HFFc6 (cell line): ENCODE measurements around the gene XPA. TPM values are rescaled to one million over a fixed set of nuclear protein-coding genes. Genes with fewer than 3 reads are reported as not detected.
A peak's percentile ranks its signal among the peaks of the same experiment; 100 is the strongest.

Experiments
- DNase-seq: peaks from one replicate; pipeline ENCODE4 v3.0.0-alpha.2; 2018
- H3K27ac Mint-ChIP-seq: 2 replicates; pipeline ENCODE4 v1.8.0; 2020; ENCODE audit warnings: mild to moderate bottlenecking, mixed read lengths
- H3K27me3 Mint-ChIP-seq: 2 replicates; pipeline ENCODE4 v1.8.0; 2021; ENCODE audit warnings: mild to moderate bottlenecking, moderate library complexity, mixed read lengths; ENCODE audit not compliant: insufficient read depth
- H3K36me3 Mint-ChIP-seq: 2 replicates; pipeline ENCODE4 v1.8.0; 2021; ENCODE audit warnings: low read depth, mixed read lengths
- H3K4me1 Mint-ChIP-seq: 2 replicates; pipeline ENCODE4 v1.8.0; 2020; ENCODE audit warnings: low read depth, mixed read lengths
- H3K4me3 Mint-ChIP-seq: 2 replicates; pipeline ENCODE4 v1.8.0; 2020; ENCODE audit warnings: mild to moderate bottlenecking, moderate library complexity, mixed read lengths
- H3K9me3 Mint-ChIP-seq: 2 replicates; pipeline ENCODE4 v1.8.0; 2020; ENCODE audit warnings: mild to moderate bottlenecking, mixed read lengths
- total RNA-seq, 6 experiments: library from RNA; stranded (reverse); fragmentation: NEBNext Ultra II Directional; extraction: Animal tissue kit (Norgen Biotek cat#: 25700); gene quantifications; 2 replicates in 1 of 6; 3 replicates in 5 of 6; pipeline ENCODE4 v1.2.3, GENCODE V29; 2021
- TF ChIP-seq, protein P1 (sequence below): fragments of 200-600 bp; sonication (generic); IDR thresholded peaks from 2 replicates; pipeline ENCODE4 v1.5.0; 2021; ENCODE audit warnings: antibody characterized with exemption, mild to moderate bottlenecking

The XPA gene
- total RNA-seq, 6 experiments from 2014 or later: 6.5 to 10.7 (median 9.6) TPM

DNA sequence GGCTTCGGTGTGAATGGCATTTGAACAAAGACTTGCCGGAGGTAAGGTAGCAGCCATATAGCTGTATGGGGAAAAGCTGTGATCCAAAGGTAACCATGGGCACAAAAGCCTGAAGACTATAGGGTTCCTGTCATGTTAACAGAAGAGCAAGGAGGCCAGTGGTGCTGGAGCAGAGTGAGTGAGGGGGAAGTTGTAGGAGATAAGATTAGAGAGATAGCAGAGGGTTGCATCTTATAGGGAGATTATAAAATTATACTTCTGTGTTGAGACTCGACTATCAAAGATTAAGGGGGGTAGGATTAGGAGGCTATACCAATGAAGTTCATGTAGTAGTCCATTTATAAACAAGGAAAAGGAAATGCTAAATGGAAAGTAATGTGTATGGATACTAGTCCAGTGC, 60.2 kb downstream of the XPA start:
- Mint-ChIP-seq H3K4me3 (no peak overlapping the region), H3K9me3 (no peaks in the 10 kb centered on the region), H3K27ac (peak overlapping the region; percentile 9; the same call in 1 of the 2 replicates), H3K36me3 (peaks cover 11% of the 10 kb centered on the region), H3K27me3 (peaks cover 2% of the 10 kb centered on the region), H3K4me1 (peaks cover 48% of the 10 kb centered on the region)
- TF ChIP-seq, protein P1, sequence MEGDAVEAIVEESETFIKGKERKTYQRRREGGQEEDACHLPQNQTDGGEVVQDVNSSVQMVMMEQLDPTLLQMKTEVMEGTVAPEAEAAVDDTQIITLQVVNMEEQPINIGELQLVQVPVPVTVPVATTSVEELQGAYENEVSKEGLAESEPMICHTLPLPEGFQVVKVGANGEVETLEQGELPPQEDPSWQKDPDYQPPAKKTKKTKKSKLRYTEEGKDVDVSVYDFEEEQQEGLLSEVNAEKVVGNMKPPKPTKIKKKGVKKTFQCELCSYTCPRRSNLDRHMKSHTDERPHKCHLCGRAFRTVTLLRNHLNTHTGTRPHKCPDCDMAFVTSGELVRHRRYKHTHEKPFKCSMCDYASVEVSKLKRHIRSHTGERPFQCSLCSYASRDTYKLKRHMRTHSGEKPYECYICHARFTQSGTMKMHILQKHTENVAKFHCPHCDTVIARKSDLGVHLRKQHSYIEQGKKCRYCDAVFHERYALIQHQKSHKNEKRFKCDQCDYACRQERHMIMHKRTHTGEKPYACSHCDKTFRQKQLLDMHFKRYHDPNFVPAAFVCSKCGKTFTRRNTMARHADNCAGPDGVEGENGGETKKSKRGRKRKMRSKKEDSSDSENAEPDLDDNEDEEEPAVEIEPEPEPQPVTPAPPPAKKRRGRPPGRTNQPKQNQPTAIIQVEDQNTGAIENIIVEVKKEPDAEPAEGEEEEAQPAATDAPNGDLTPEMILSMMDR: no peak
- DNase-seq: no peak

DNA sequence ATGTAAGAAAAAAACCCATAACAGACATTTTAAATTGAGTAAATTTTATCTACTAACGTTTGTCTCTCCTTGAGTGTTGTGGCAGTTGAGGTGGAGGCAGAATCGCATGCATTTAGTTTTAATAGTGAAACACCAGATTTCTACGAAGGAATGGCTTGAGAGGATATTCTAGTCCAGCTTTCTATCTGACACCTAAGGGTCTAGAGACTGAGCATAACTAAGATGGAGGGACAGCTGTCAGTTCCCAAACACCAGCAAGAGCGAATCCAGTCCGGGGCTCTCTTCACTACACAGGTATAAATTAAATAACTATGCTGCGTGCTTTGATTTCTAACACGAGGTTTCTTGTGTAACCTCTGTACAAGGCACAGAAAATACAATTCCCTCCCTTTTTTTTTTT, 62.1 kb downstream of the XPA start:
- no peaks in the 10 kb centered on the region for H3K9me3 Mint-ChIP-seq
- TF ChIP-seq, protein P1: no peak
- H3K4me3 Mint-ChIP-seq: peak overlapping the region; percentile 96
- DNase-seq: no peak
- peaks cover 11% of the 10 kb centered on the region for H3K36me3 Mint-ChIP-seq
- H3K4me1 Mint-ChIP-seq: peaks cover 54% of the 10 kb centered on the region
- peak overlapping the region; percentile 100 for H3K27ac Mint-ChIP-seq
- peaks cover 2% of the 10 kb centered on the region for H3K27me3 Mint-ChIP-seq

DNA sequence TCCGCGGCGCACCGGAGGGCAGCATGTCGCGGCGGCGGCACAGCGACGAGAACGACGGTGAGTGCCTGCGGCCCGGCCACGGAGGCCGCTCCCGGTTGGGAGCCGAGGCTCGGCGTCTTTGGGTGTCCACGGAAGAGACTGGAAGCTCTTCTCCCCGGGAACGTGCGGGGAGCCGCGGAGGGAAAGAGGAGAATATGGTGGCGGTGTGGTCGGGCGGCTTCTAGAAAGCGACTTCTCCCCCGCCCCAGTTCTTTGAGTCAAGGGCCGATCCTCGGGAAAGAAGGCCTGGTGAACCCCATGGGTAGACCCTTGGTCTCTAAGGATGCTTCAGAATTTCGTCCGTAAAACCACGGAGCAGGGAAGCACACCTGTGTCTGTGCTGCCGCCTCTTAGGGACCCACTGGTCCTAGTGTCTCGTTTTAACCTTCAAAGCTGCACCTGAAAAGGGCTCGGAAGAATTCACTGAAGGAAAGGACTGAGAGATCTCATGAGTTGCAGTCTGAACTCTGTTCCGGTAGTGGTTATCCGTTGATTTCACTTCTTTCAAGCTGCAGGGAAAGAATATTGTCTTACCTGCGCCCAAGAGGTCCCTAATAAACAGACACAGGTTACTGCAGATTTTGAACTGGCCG, 63.2 kb downstream of the XPA start:
- TF ChIP-seq, protein P1: peak; percentile 2; the same call in 1 of the 2 replicates
- peaks cover 11% of the 10 kb centered on the region for H3K36me3 Mint-ChIP-seq
- H3K4me1 Mint-ChIP-seq: peaks cover 52% of the 10 kb centered on the region
- no peak for DNase-seq
- peak overlapping the region; percentile 96 for H3K4me3 Mint-ChIP-seq
- H3K9me3 Mint-ChIP-seq: no peaks in the 10 kb centered on the region
- H3K27ac Mint-ChIP-seq: peak overlapping the region; percentile 100
- H3K27me3 Mint-ChIP-seq: peaks cover 2% of the 10 kb centered on the region

DNA sequence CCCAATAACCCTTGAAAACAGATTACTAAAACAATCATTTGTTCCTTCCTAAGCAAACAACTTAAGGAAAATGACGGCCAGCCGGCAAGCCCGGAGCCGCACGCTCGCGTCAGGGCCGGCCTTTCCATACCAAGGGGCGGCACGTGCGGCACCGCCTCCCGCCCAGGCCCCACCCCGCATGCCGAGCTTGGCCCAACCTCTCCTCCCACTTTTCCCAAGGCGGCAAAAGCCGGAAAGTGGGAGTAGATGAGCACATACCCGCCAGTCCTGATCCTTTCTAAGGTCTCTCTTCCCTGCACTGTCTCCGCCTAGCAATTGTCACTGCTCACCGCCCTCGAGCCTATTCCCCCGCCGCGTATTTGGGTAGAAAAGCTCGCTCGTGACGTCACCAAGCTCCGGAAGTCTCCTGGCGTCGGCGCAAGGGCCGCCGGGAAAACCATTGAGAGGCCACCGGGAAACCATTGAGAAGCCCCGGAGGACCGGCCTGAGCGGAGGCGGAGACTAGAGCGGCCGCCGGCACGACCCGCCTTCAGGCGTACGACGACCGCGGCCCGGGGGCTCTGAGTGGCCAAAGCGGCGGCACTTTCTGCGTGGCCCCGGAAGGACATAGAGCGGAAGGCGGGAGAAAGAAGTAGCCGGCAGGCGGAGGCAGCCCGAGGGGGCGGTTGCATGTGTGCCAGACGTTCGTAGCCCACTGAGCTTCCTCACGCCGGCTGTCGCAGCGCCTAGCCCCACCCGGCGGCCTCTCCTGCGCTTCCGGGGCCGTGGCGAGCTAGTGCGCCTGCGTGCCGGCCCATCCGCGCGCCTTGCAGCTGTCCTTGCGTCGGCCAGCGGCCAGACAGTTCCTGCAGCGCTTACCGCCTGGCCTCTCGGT, 63.9 kb downstream of the XPA start, which contains the start of the genes NCBP1 and TSTD2:
TSS of gene NCBP1 (plus strand) at position 837 of the 874 bp plus-strand sequence. CDS start 61 bp downstream, outside the sequence.
TSS of gene TSTD2 (minus strand) at position 384 of the 874 bp plus-strand sequence. CDS start 5,806 bp downstream, outside the sequence.
- H3K36me3 Mint-ChIP-seq: peaks cover 11% of the 10 kb centered on the region
- TF ChIP-seq, protein P1: no peak; the same call in 1 of the 2 replicates
- peaks cover 2% of the 10 kb centered on the region for H3K27me3 Mint-ChIP-seq
- H3K4me1 Mint-ChIP-seq: peaks cover 44% of the 10 kb centered on the region
- peak; percentile 96 for DNase-seq
- peak within 1 kb of the TSS; percentile 96 for H3K4me3 Mint-ChIP-seq
- peak within 1 kb of the TSS; percentile 100 for H3K27ac Mint-ChIP-seq
- no peaks in the 10 kb centered on the region for H3K9me3 Mint-ChIP-seq

DNA sequence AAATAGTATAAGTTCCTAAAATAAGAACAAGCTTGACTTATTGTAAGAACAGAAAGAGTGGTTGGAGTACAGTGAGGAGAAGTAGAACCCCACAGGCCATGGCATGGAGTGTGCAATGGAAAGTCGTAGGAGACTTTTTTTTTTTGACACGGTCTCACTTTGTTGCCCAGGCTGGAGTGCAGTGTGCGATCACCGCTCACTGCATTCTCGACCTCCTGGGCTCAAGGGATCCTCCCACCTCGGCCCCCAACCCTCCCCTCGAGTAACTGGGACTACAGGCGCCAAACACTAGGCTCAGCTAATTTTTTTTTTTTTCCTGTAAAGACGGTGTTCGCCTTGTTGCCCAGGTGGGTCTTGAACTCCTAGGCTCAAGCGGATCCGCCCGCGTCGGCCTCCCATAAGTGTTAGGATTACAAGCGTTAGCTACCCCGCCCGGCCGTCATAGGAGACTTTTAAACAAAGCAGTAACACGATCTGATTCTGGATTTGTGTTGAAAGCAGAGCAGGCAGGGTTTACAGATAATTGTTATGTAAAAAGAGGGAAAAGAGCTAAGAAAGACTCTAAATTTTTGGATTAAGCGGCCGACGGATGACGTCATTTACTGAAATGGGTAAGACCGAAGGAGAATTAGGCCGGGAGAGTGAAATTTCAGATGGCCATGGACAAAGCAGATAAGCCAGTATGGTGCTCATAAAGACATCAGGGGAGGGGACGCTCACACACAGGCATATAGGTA, 64.7 kb downstream of the XPA start:
- peak overlapping the region; percentile 100 for H3K27ac Mint-ChIP-seq
- TF ChIP-seq, protein P1: no peak
- peak overlapping the region; percentile 96 for H3K4me3 Mint-ChIP-seq
- peaks cover 2% of the 10 kb centered on the region for H3K27me3 Mint-ChIP-seq
- peaks cover 42% of the 10 kb centered on the region for H3K4me1 Mint-ChIP-seq
- peaks cover 11% of the 10 kb centered on the region for H3K36me3 Mint-ChIP-seq
- DNase-seq: no peak
- H3K9me3 Mint-ChIP-seq: no peaks in the 10 kb centered on the region
